ENCODE measurements around the gene CCDC112. TPM values are rescaled to one million over a fixed set of nuclear protein-coding genes. Genes with fewer than 3 reads are reported as not detected.

The CCDC112 gene
- total RNA-seq, 1 experiment from 2014 or later: 13.4 TPM

DNA sequence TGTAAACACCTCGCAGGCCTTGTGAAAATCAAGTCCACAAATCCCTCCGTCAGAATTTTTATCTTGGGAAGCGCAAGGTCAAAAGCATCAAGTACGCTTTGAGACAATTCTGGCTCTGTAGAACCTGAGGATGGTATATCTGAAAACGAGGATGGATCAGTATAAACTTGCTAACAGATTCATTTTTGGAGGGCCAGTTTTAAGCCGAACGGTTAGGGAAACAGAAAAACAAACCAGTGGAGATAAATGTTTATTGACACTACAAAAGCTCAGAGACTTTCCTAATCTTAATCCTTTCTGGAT lies 33.4 kb downstream of the CCDC112 start:
- no peaks in the 10 kb centered on the region for H3K9me3 ChIP-seq (ENCODE audit: low read depth, low read length, poor library complexity, severe bottlenecking)
- H3K4me3 ChIP-seq (ENCODE audit: low read depth, low read length, poor library complexity, severe bottlenecking): peak overlapping the region; percentile 81
- TF ChIP-seq, protein P1, sequence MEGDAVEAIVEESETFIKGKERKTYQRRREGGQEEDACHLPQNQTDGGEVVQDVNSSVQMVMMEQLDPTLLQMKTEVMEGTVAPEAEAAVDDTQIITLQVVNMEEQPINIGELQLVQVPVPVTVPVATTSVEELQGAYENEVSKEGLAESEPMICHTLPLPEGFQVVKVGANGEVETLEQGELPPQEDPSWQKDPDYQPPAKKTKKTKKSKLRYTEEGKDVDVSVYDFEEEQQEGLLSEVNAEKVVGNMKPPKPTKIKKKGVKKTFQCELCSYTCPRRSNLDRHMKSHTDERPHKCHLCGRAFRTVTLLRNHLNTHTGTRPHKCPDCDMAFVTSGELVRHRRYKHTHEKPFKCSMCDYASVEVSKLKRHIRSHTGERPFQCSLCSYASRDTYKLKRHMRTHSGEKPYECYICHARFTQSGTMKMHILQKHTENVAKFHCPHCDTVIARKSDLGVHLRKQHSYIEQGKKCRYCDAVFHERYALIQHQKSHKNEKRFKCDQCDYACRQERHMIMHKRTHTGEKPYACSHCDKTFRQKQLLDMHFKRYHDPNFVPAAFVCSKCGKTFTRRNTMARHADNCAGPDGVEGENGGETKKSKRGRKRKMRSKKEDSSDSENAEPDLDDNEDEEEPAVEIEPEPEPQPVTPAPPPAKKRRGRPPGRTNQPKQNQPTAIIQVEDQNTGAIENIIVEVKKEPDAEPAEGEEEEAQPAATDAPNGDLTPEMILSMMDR (conservative IDR thresholded peaks at IDR 0.05; ENCODE audit: low read depth, low read length): no peak
- no peak for TF ChIP-seq EZH2 (IDR thresholded peaks at IDR 0.05; ENCODE audit: borderline replicate concordance, low read depth, low read length, poor library complexity, severe bottlenecking)
- peaks cover 9% of the 10 kb centered on the region for H3K4me1 ChIP-seq (ENCODE audit: insufficient read depth, low read length, poor library complexity, severe bottlenecking)
- intact Hi-C loops (cut with micrococcal nuclease; ENCODE audit: unreplicated experiment): no loop called here
- CTCF ChIA-PET: no interaction called here
- POLR2A ChIA-PET (ENCODE audit: low non-redundant PET): no interaction called here
- H3K27ac ChIP-seq (ENCODE audit: low read depth, low read length, poor library complexity, severe bottlenecking): peak overlapping the region; percentile 84
- no peaks in the 10 kb centered on the region for H3K27me3 ChIP-seq (replicated peaks; ENCODE audit: insufficient read depth, low read depth, low read length, poor library complexity)
- DNase-seq (ENCODE audit: low spot score): no peak
- no peaks in the 10 kb centered on the region for H3K36me3 ChIP-seq (ENCODE audit: insufficient read depth, low read length, poor library complexity, severe bottlenecking)
- BruUV-seq (replicated peaks): TSS peak; percentile 96

DNA sequence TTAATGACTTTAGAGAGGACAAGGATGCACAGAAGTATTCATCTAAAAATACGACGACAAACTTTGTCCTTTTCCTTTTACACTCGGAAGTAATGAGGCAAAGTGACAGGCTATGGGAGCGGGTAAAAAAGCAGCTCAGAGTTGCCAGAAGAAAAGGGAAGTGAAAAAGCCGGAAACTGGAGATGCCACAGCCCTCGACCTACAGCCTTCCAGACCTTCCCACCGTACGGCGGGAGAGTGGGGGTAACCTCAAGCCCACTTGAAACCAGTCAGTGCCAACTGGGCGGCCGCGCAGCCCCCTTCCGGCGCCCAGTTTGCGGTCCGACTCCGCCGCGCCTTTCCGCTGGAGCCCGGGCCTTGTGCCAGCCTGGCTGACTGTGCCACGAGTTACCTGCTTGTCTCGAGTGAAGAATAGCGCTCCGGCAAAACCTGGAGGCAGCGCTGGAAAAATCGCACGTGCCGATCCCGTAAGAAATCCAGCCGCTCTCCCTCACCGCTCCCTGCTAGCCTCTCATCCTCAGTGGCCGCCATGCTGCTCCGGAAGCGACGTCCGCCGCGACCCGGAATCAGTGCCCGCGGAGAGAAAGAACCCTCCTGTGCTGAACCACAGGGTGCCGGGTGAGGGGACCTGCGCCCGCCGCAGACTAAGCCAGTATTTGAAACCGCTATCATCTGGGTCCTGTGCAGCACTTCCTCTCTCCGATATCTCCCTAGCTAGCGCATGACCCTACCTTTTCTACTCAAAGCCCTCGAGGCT lies 34.0 kb downstream of the CCDC112 start, which contains the start of gene PGGT1B:
Gene PGGT1B (minus strand): TSS at position 557 of the 757 bp plus-strand sequence. CDS start 26 bp downstream, at position 531.
- TF ChIP-seq, protein P1 (conservative IDR thresholded peaks at IDR 0.05; ENCODE audit: low read depth, low read length): no peak
- no peak for TF ChIP-seq EZH2 (IDR thresholded peaks at IDR 0.05; ENCODE audit: borderline replicate concordance, low read depth, low read length, poor library complexity, severe bottlenecking)
- peak; percentile 87 for DNase-seq (ENCODE audit: low spot score)
- ChIA-PET POLR2A (ENCODE audit: low non-redundant PET) (no interaction called here), CTCF (no interaction called here)
- H3K27ac ChIP-seq (ENCODE audit: low read depth, low read length, poor library complexity, severe bottlenecking): peak within 1 kb of the TSS; percentile 84
- H3K36me3 ChIP-seq (ENCODE audit: insufficient read depth, low read length, poor library complexity, severe bottlenecking): no peaks in the 10 kb centered on the region
- intact Hi-C loops (cut with micrococcal nuclease; ENCODE audit: unreplicated experiment): no loop called here
- no peaks in the 10 kb centered on the region for H3K27me3 ChIP-seq (replicated peaks; ENCODE audit: insufficient read depth, low read depth, low read length, poor library complexity)
- peaks cover 9% of the 10 kb centered on the region for H3K4me1 ChIP-seq (ENCODE audit: insufficient read depth, low read length, poor library complexity, severe bottlenecking)
- peak within 1 kb of the TSS; percentile 81 for H3K4me3 ChIP-seq (ENCODE audit: low read depth, low read length, poor library complexity, severe bottlenecking)
- H3K9me3 ChIP-seq (ENCODE audit: low read depth, low read length, poor library complexity, severe bottlenecking): no peaks in the 10 kb centered on the region
- no TSS peak for BruUV-seq (replicated peaks)

DNA sequence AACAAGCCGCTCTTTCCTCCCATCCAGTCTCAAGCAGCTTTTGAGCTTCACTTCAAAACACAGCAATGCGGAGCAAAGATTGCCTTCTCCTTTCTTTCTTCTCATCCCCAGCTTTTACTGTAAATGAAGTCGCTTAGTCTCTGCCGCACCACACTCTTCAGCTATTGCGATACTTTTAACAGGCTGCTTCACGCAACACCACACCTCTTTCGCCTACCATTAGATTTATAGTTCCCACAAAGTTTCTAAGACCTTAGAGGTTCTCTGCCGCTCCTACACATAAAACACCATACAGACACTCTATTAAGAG lies 34.5 kb downstream of the CCDC112 start:
- H3K4me1 ChIP-seq (ENCODE audit: insufficient read depth, low read length, poor library complexity, severe bottlenecking): peaks cover 9% of the 10 kb centered on the region
- POLR2A ChIA-PET (ENCODE audit: low non-redundant PET): no interaction called here
- peak overlapping the region; percentile 84 for H3K27ac ChIP-seq (ENCODE audit: low read depth, low read length, poor library complexity, severe bottlenecking)
- DNase-seq (ENCODE audit: low spot score): no peak
- no peaks in the 10 kb centered on the region for H3K27me3 ChIP-seq (replicated peaks; ENCODE audit: insufficient read depth, low read depth, low read length, poor library complexity)
- intact Hi-C loops (cut with micrococcal nuclease; ENCODE audit: unreplicated experiment): no loop called here
- no peaks in the 10 kb centered on the region for H3K9me3 ChIP-seq (ENCODE audit: low read depth, low read length, poor library complexity, severe bottlenecking)
- no peaks in the 10 kb centered on the region for H3K36me3 ChIP-seq (ENCODE audit: insufficient read depth, low read length, poor library complexity, severe bottlenecking)
- BruUV-seq (replicated peaks): no TSS peak
- TF ChIP-seq, protein P1 (conservative IDR thresholded peaks at IDR 0.05; ENCODE audit: low read depth, low read length): no peak
- TF ChIP-seq EZH2 (IDR thresholded peaks at IDR 0.05; ENCODE audit: borderline replicate concordance, low read depth, low read length, poor library complexity, severe bottlenecking): no peak
- peak overlapping the region; percentile 81 for H3K4me3 ChIP-seq (ENCODE audit: low read depth, low read length, poor library complexity, severe bottlenecking)
- CTCF ChIA-PET: no interaction called here

All from A673 (cell line).